Parathyroid adenoma (tissue), 2 donors: ENCODE measurements around the gene PUS7.

Experiments
- H2AFZ ChIP-seq: fragments of 300-600 bp; sonication (generic); one replicate; pipeline ENCODE4 v1.7.0; 2017; ENCODE audit warnings: antibody characterized with exemption, mild to moderate bottlenecking
- H3K27ac ChIP-seq: fragments of 300-600 bp; sonication (generic); one replicate; pipeline ENCODE4 v1.7.0; 2017
- H3K27me3 ChIP-seq: fragments of 300-600 bp; sonication (generic); one replicate; pipeline ENCODE4 v1.7.0; 2017; ENCODE audit warnings: low read length; ENCODE audit not compliant: control insufficient read depth, insufficient read depth
- H3K36me3 ChIP-seq: fragments of 300-600 bp; sonication (generic); one replicate; pipeline ENCODE4 v1.7.0; 2017; ENCODE audit warnings: low read length; ENCODE audit not compliant: control insufficient read depth, insufficient read depth
- H3K4me1 ChIP-seq: fragments of 300-600 bp; sonication (generic); one replicate; pipeline ENCODE4 v1.7.0; 2017; ENCODE audit warnings: control low read depth
- H3K4me2 ChIP-seq: fragments of 300-600 bp; sonication (generic); one replicate; pipeline ENCODE4 v1.7.0; 2017; ENCODE audit warnings: low read length
- H3K4me3 ChIP-seq: fragments of 300-600 bp; sonication (generic); one replicate; pipeline ENCODE4 v1.7.0; 2017; ENCODE audit warnings: low read depth, low read length
- H3K79me2 ChIP-seq: fragments of 300-600 bp; sonication (generic); one replicate; pipeline ENCODE4 v1.7.0; 2017; ENCODE audit warnings: control low read depth
- H3K9ac ChIP-seq: fragments of 300-600 bp; sonication (generic); one replicate; pipeline ENCODE4 v1.7.0; 2017; ENCODE audit warnings: mild to moderate bottlenecking
- H3K9me3 ChIP-seq: fragments of 300-600 bp; sonication (generic); one replicate; pipeline ENCODE4 v1.7.0; 2017; ENCODE audit warnings: low read length; ENCODE audit not compliant: control insufficient read depth
- TF ChIP-seq, protein P1 (sequence below): fragments of 300-600 bp; sonication (generic); IDR thresholded peaks from one replicate; pipeline ENCODE4 v1.7.0; 2017; ENCODE audit warnings: antibody characterized with exemption, mild to moderate bottlenecking
- donor health status: primary hyperparathyroidism.

The PUS7 gene

GRCh38 chr7:105521717-105522463 is at the start of gene PUS7:
Gene PUS7, minus strand, starts transcription at chr7:105522271. Its CDS starts 13,759 bp downstream, at chr7:105508512.
- Histone ChIP-seq H2AFZ (peak within 1 kb of the TSS; percentile 100), H3K27me3 (no peaks in the 10 kb centered on the region), H3K79me2 (peaks cover 18% of the 10 kb centered on the region), H3K4me2 (peak within 1 kb of the TSS; percentile 95), H3K4me1 (peaks cover 12% of the 10 kb centered on the region), H3K9ac (peak within 1 kb of the TSS; percentile 92), H3K27ac (peak within 1 kb of the TSS; percentile 97), H3K36me3 (no peaks in the 10 kb centered on the region), H3K4me3 (peak within 1 kb of the TSS; percentile 66), H3K9me3 (no peaks in the 10 kb centered on the region)
- TF ChIP-seq, protein P1, sequence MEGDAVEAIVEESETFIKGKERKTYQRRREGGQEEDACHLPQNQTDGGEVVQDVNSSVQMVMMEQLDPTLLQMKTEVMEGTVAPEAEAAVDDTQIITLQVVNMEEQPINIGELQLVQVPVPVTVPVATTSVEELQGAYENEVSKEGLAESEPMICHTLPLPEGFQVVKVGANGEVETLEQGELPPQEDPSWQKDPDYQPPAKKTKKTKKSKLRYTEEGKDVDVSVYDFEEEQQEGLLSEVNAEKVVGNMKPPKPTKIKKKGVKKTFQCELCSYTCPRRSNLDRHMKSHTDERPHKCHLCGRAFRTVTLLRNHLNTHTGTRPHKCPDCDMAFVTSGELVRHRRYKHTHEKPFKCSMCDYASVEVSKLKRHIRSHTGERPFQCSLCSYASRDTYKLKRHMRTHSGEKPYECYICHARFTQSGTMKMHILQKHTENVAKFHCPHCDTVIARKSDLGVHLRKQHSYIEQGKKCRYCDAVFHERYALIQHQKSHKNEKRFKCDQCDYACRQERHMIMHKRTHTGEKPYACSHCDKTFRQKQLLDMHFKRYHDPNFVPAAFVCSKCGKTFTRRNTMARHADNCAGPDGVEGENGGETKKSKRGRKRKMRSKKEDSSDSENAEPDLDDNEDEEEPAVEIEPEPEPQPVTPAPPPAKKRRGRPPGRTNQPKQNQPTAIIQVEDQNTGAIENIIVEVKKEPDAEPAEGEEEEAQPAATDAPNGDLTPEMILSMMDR: no peak

GRCh38 chr7:105567821-105568220 is 45.8 kb upstream of the PUS7 start:
- H3K4me2 ChIP-seq: no peak overlapping the region
- H3K36me3 ChIP-seq: no peaks in the 10 kb centered on the region
- H3K4me3 ChIP-seq: no peak overlapping the region
- H3K4me1 ChIP-seq: no peaks in the 10 kb centered on the region
- H3K9me3 ChIP-seq: no peaks in the 10 kb centered on the region
- no peak overlapping the region for H2AFZ ChIP-seq
- H3K79me2 ChIP-seq: no peaks in the 10 kb centered on the region
- no peaks in the 10 kb centered on the region for H3K27me3 ChIP-seq
- H3K9ac ChIP-seq: no peak overlapping the region
- H3K27ac ChIP-seq: no peak overlapping the region
- TF ChIP-seq, protein P1: no peak

DNA sequence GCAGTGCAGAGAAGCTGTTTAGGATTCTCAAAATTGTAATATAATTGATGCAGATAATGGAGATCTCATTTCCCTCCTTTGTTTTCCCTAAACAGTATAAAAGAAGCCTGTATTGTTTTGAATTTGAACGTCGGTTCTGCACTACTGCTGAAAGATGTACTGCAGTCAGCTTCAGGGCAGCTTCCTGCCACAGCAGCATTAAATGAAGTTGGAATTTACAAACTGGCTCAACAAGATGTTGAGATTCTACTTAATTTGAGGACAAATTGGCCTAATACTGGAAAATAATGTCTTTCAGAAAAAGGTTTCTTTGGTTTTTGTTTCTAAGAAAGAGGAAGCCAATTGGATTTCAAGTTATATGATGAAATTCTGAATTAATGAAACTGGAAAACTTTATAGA is 45.0 kb upstream of the PUS7 start:
- no peak overlapping the region for H3K4me3 ChIP-seq
- H3K4me2 ChIP-seq: no peak overlapping the region
- no peak overlapping the region for H2AFZ ChIP-seq
- H3K9me3 ChIP-seq: no peaks in the 10 kb centered on the region
- H3K9ac ChIP-seq: no peak overlapping the region
- H3K4me1 ChIP-seq: no peaks in the 10 kb centered on the region
- H3K27me3 ChIP-seq: no peaks in the 10 kb centered on the region
- H3K27ac ChIP-seq: no peak overlapping the region
- H3K79me2 ChIP-seq: no peaks in the 10 kb centered on the region
- TF ChIP-seq, protein P1: no peak
- no peaks in the 10 kb centered on the region for H3K36me3 ChIP-seq

GRCh38 chr7:105565190-105565589 is 43.1 kb upstream of the PUS7 start:
- no peaks in the 10 kb centered on the region for H3K36me3 ChIP-seq
- H3K4me1 ChIP-seq: no peaks in the 10 kb centered on the region
- no peak overlapping the region for H2AFZ ChIP-seq
- no peak overlapping the region for H3K9ac ChIP-seq
- no peak overlapping the region for H3K27ac ChIP-seq
- H3K9me3 ChIP-seq: no peaks in the 10 kb centered on the region
- H3K4me3 ChIP-seq: no peak overlapping the region
- no peaks in the 10 kb centered on the region for H3K27me3 ChIP-seq
- no peaks in the 10 kb centered on the region for H3K79me2 ChIP-seq
- TF ChIP-seq, protein P1: no peak
- H3K4me2 ChIP-seq: no peak overlapping the region

DNA sequence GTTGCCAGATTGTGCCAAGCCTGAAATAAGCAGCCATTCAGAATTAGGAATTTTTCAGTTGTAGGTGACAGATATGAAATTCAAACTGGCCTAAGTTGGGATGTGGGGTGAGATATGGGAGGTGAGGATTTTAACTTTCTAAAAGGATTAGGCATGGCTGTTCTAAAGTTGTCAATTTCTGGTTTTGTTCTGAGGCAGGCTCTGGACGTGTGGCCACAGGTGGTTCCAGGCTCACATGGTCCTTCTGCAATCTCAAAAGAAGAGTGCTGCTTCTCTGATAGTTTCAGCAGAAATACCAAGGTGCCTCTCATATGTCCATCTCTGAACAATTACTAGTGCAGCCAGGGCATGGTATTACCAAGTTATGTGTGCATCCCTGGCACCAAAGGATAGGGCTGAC is 37.9 kb upstream of the PUS7 start:
- Histone ChIP-seq H3K27ac (no peak overlapping the region), H2AFZ (no peak overlapping the region), H3K27me3 (no peaks in the 10 kb centered on the region), H3K36me3 (no peaks in the 10 kb centered on the region), H3K9me3 (no peaks in the 10 kb centered on the region), H3K79me2 (no peaks in the 10 kb centered on the region), H3K9ac (no peak overlapping the region), H3K4me2 (no peak overlapping the region), H3K4me1 (no peaks in the 10 kb centered on the region), H3K4me3 (no peak overlapping the region)
- TF ChIP-seq, protein P1: no peak
